H1 (cell line): Measurements from ENCODE around the gene TMPRSS2. TPM values are rescaled to one million over a fixed set of nuclear protein-coding genes. Genes with fewer than 3 reads are reported as not detected.

ENCODE experiments used
- CTCF ChIA-PET: fragments of 300-600 bp; sonication (Branson Sonifier 250); formaldehyde crosslinking; loops from one replicate; lab custom pipeline; 2021; ENCODE audit not compliant: partially characterized antibody; lab: Charles Lee
- POLR2A ChIA-PET: fragments of 300-600 bp; sonication (Branson Sonifier 250); formaldehyde crosslinking; loops from one replicate; lab custom pipeline; 2021; ENCODE audit warnings: inconsistent platforms; ENCODE audit not compliant: partially characterized antibody; lab: Charles Lee
- DNase-seq, 2 experiments: peaks; one replicate each; pipeline versions ENCODE4 v3.0.0 to v3.0.0-alpha.2; 2010 to 2022; ENCODE audit warnings: low spot score in 2 of 2, low read depth in 1 of 2, mixed read lengths in 1 of 2
- FAIRE-seq: peaks from 2 replicates; lab custom pipeline; 2011; peaks lifted over from hg19 to GRCh38; lab: Jason Lieb, UNC
- H2AFZ ChIP-seq: 2 replicates; pipeline ENCODE4 v1.8.1; 2012; ENCODE audit warnings: low read length, inconsistent platforms
- H2AK5ac ChIP-seq: 2 replicates; pipeline ENCODE4 v1.6.1; 2013; ENCODE audit warnings: low read depth, low read length
- H2BK120ac ChIP-seq: replicated peaks from 2 replicates; pipeline ENCODE3; 2013; ENCODE audit warnings: low read depth, low read length, inconsistent platforms
- H2BK12ac ChIP-seq: 2 replicates; pipeline ENCODE4 v1.6.1; 2013; ENCODE audit warnings: low read depth, low read length
- H2BK15ac ChIP-seq: 2 replicates; pipeline ENCODE4 v1.6.1; 2013; ENCODE audit warnings: low read length
- H2BK20ac ChIP-seq: 2 replicates; pipeline ENCODE4 v1.6.1; 2013; ENCODE audit warnings: low read length
- H2BK5ac ChIP-seq: 2 replicates; pipeline ENCODE4 v1.6.1; 2013; ENCODE audit warnings: low read depth, low read length
- H3K14ac ChIP-seq: 2 replicates; pipeline ENCODE4 v1.6.1; 2013; ENCODE audit warnings: inconsistent platforms; ENCODE audit not compliant: insufficient read length
- H3K18ac ChIP-seq: 2 replicates; pipeline ENCODE4 v1.6.1; 2013; ENCODE audit warnings: low read length; ENCODE audit errors: extremely low read depth
- H3K23ac ChIP-seq: 2 replicates; pipeline ENCODE4 v1.6.1; 2013; ENCODE audit warnings: inconsistent platforms; ENCODE audit not compliant: insufficient read length
- H3K23me2 ChIP-seq: 2 replicates; pipeline ENCODE4 v1.6.1; 2013; ENCODE audit warnings: low read depth, low read length
- H3K27ac ChIP-seq: 2 replicates; pipeline ENCODE4 v1.6.1; 2011; ENCODE audit warnings: low read depth, low read length, inconsistent platforms
- H3K27me3 ChIP-seq, 4 experiments: replicated peaks in 1 of 4; 1 replicate in 1 of 4; 2 replicates in 3 of 4; pipeline versions ENCODE4 v1.6.1 to v1.8.1; 2011 to 2013; ENCODE audit warnings: low read length in 3 of 4, mild to moderate bottlenecking in 3 of 4, inconsistent platforms in 2 of 4, mixed read lengths in 2 of 4, moderate library complexity in 1 of 4; ENCODE audit not compliant: control insufficient read depth in 3 of 4, insufficient read depth in 3 of 4; ENCODE audit errors: extremely low read depth in 1 of 4
- H3K36me3 ChIP-seq, 4 experiments: 2 replicates each; pipeline versions ENCODE4 v1.6.1 to v1.8.1; 2011 to 2013; ENCODE audit warnings: mild to moderate bottlenecking in 4 of 4, low read length in 3 of 4, moderate library complexity in 2 of 4, control low read depth in 1 of 4, inconsistent platforms in 1 of 4; ENCODE audit not compliant: insufficient read depth in 4 of 4, control insufficient read depth in 2 of 4
- H3K4ac ChIP-seq: replicated peaks from 2 replicates; pipeline ENCODE3; 2013; ENCODE audit warnings: low read length, low read depth, mixed read lengths, inconsistent platforms; ENCODE audit not compliant: insufficient read length
- H3K4me1 ChIP-seq, 4 experiments: replicated peaks in 1 of 4; 1 replicate in 1 of 4; 2 replicates in 3 of 4; pipeline versions ENCODE4 v1.6.1 to v1.8.1; 2011 to 2013; ENCODE audit warnings: low read length in 3 of 4, inconsistent platforms in 2 of 4, mixed read lengths in 1 of 4; ENCODE audit not compliant: insufficient read depth in 4 of 4, control insufficient read depth in 3 of 4
- H3K4me2 ChIP-seq, 2 experiments: 2 replicates each; pipeline versions ENCODE4 v1.6.1 to v1.8.1; 2011 to 2013; ENCODE audit warnings: low read depth in 2 of 2, low read length in 2 of 2, control low read depth in 1 of 2, inconsistent platforms in 1 of 2, mild to moderate bottlenecking in 1 of 2; ENCODE audit not compliant: insufficient read depth in 1 of 2
- H3K4me3 ChIP-seq, 4 experiments: fragments of 200-600, 300-600 bp in 1 of 4; sonication (generic), shearing (Covaris generic), sonication (Bioruptor Twin) in 1 of 4; 2 replicates each; pipeline versions ENCODE4 v1.5.1 to v1.8.1; 2011 to 2016; ENCODE audit warnings: low read length in 4 of 4, low read depth in 3 of 4, control low read depth in 2 of 4, inconsistent platforms in 2 of 4, mild to moderate bottlenecking in 2 of 4, mixed read lengths in 1 of 4, moderate library complexity in 1 of 4; ENCODE audit not compliant: insufficient read depth in 2 of 4; ENCODE audit errors: extremely low read depth in 1 of 4
- H3K56ac ChIP-seq: replicated peaks from 2 replicates; pipeline ENCODE3; 2013; ENCODE audit warnings: low read depth, mild to moderate bottlenecking, mixed read lengths, low read length, inconsistent platforms; ENCODE audit not compliant: insufficient read length
- H3K79me1 ChIP-seq: 2 replicates; pipeline ENCODE4 v1.6.1; 2013; ENCODE audit warnings: low read depth, low read length, control low read depth
- H3K79me2 ChIP-seq, 2 experiments: 2 replicates each; pipeline versions ENCODE4 v1.6.1 to v1.8.1; 2012 to 2013; ENCODE audit warnings: low read length in 2 of 2, mild to moderate bottlenecking in 2 of 2, inconsistent platforms in 1 of 2; ENCODE audit not compliant: insufficient read depth in 2 of 2, control insufficient read depth in 1 of 2
- H3K9ac ChIP-seq, 4 experiments: replicated peaks in 1 of 4; 1 replicate in 1 of 4; 2 replicates in 3 of 4; pipeline versions ENCODE4 v1.6.1 to v1.8.1; 2011 to 2013; ENCODE audit warnings: low read depth in 3 of 4, low read length in 3 of 4, control low read depth in 2 of 4, mild to moderate bottlenecking in 2 of 4, moderate library complexity in 2 of 4, inconsistent platforms in 1 of 4; ENCODE audit errors: extremely low read depth in 1 of 4
- H3K9me3 ChIP-seq, 2 experiments: 2 replicates each; pipeline versions ENCODE4 v1.6.1 to v1.8.1; 2012 to 2013; ENCODE audit warnings: mild to moderate bottlenecking in 2 of 2, moderate library complexity in 2 of 2, control low read depth in 1 of 2, inconsistent platforms in 1 of 2, low read depth in 1 of 2, low read length in 1 of 2, mixed read lengths in 1 of 2; ENCODE audit not compliant: insufficient read depth in 2 of 2
- H4K20me1 ChIP-seq, 2 experiments: replicated peaks in 1 of 2; 2 replicates each; pipeline versions ENCODE3 to v1.8.1; 2011 to 2013; ENCODE audit warnings: inconsistent platforms in 2 of 2, low read length in 2 of 2, mild to moderate bottlenecking in 1 of 2; ENCODE audit not compliant: insufficient read depth in 2 of 2, control insufficient read depth in 1 of 2
- H4K5ac ChIP-seq: 2 replicates; pipeline ENCODE4 v1.6.1; 2013; ENCODE audit warnings: low read length, low read depth, mixed read lengths, inconsistent platforms; ENCODE audit not compliant: insufficient read length
- H4K8ac ChIP-seq: 2 replicates; pipeline ENCODE4 v1.8.0; 2013; ENCODE audit warnings: mild to moderate bottlenecking, moderate library complexity, low read length, inconsistent platforms; ENCODE audit not compliant: insufficient read depth; ENCODE audit errors: extremely low read depth
- H4K91ac ChIP-seq: replicated peaks from 2 replicates; pipeline ENCODE3; 2013; ENCODE audit warnings: low read length, mixed read lengths, inconsistent platforms; ENCODE audit not compliant: insufficient read length
- GABPA ChIP-seq: IDR thresholded peaks from 2 replicates; pipeline ENCODE4 v1.6.1; 2011; ENCODE audit warnings: mild to moderate bottlenecking, low read length, moderate library complexity, borderline replicate concordance; ENCODE audit not compliant: insufficient read depth
- POLR2A ChIP-seq, 2 experiments: IDR thresholded peaks; 1 replicate in 1 of 2; 2 replicates in 1 of 2; pipeline ENCODE4 v1.6.1; 2011; ENCODE audit warnings: low read depth in 2 of 2, low read length in 2 of 2, mild to moderate bottlenecking in 2 of 2; ENCODE audit errors: control extremely low read depth in 1 of 2
- SRF ChIP-seq: IDR thresholded peaks from 2 replicates; pipeline ENCODE4 v1.6.1; 2011; ENCODE audit warnings: mild to moderate bottlenecking, low read depth, low read length, moderate library complexity
- YY1 ChIP-seq: IDR thresholded peaks from 2 replicates; pipeline ENCODE4 v1.6.1; 2011; ENCODE audit warnings: low read depth, mild to moderate bottlenecking, low read length
- WGBS, 2 experiments: shearing (Covaris generic) in 1 of 2; methylation state at CpG; one replicate each; pipeline versions ENCODE4 v1.1.6 to v1.1.7; 2013 to 2015; ENCODE audit warnings: low lambda C conversion rate in 2 of 2, mixed read lengths in 2 of 2, inconsistent platforms in 1 of 2, low coverage in 1 of 2, missing lambda C conversion rate in 1 of 2; ENCODE audit not compliant: insufficient replicate concordance in 2 of 2, insufficient coverage in 1 of 2, insufficient read length in 1 of 2; ENCODE audit errors: extremely low coverage in 1 of 2, missing lambda C conversion rate in 1 of 2; 5-methylcytosine and 5-hydroxymethylcytosine counted together
- polyA plus RNA-seq, 7 experiments: library from polyadenylated mRNA; depleted of rRNA in 3 of 7; stranded (reverse) in 5 of 7; unstranded in 2 of 7; fragments of >200 nt in 5 of 7; fragments of 200-250 nt in 2 of 7; gene quantifications; 1 replicate in 5 of 7; 2 replicates in 1 of 7; 4 replicates in 1 of 7; pipeline versions ENCODE4 v1.2.1 to v1.2.3, GENCODE V29; 2011 to 2013; ENCODE audit warnings: missing spikeins in 2 of 7, mixed read lengths in 2 of 7
- total RNA-seq: library from RNA; stranded (reverse); fragmentation: NEBNext Ultra II Directional; extraction: Animal tissue kit (Norgen Biotek cat#: 25700); gene quantifications from 2 replicates; pipeline ENCODE4 v1.2.1, GENCODE V29; 2021

Gene TMPRSS2
- total and polyA plus RNA-seq, 2 of the 8 experiments (the other 6 are each of a cell fraction or from before 2014, with no cell fraction given) = 9.2 to 11.0 TPM

- H3K27me3 ChIP-seq = no peaks in the 10 kb centered on the region
- no peak overlapping the region for H2AFZ ChIP-seq
- H2BK12ac ChIP-seq = no peak overlapping the region
- H3K9ac ChIP-seq = no peak overlapping the region
- H3K56ac ChIP-seq = no peak overlapping the region
- no peak overlapping the region for H2BK5ac ChIP-seq
- no peaks in the 10 kb centered on the region for H3K23me2 ChIP-seq
- no peak overlapping the region for H4K8ac ChIP-seq
- no peak overlapping the region for H2AK5ac ChIP-seq
- CTCF ChIA-PET = interaction anchor here (1.2 to 1.4 kb wide), 3 partner anchors 10 to 157 kb away, joined by 3 read pairs; no protein-coding TSS in a partner anchor
- no peak overlapping the region for H2BK15ac ChIP-seq
- no peak overlapping the region for H3K4me3 ChIP-seq
- no peaks in the 10 kb centered on the region for H3K9me3 ChIP-seq
- POLR2A ChIA-PET = no interaction called here
- H3K4ac ChIP-seq = no peak overlapping the region
- no peak for FAIRE-seq
- no peaks in the 10 kb centered on the region for H4K20me1 ChIP-seq
- no peaks in the 10 kb centered on the region for H3K79me2 ChIP-seq
- no peak overlapping the region for H3K4me2 ChIP-seq
- no peaks in the 10 kb centered on the region for H3K79me1 ChIP-seq
- H4K5ac ChIP-seq = no peak overlapping the region
- H3K23ac ChIP-seq = no peak overlapping the region
- no peak overlapping the region for H3K18ac ChIP-seq
- DNase-seq = no peak
- H2BK20ac ChIP-seq = no peak overlapping the region
- no peaks in the 10 kb centered on the region; a peak in 1 of 7 replicates for H3K4me1 ChIP-seq
- TF ChIP-seq GABPA (no peak), YY1 (no peak), SRF (no peak), POLR2A (IDR thresholded peaks at IDR 0.05; ENCODE audit: control extremely low read depth in 1 of 2, low read depth in 2 of 2, low read length in 2 of 2) (no peak)
- no peaks in the 10 kb centered on the region for H3K36me3 ChIP-seq
- no peak overlapping the region for H2BK120ac ChIP-seq
- H3K14ac ChIP-seq = no peak overlapping the region
- no peak overlapping the region for H4K91ac ChIP-seq
- H3K27ac ChIP-seq = no peak overlapping the region
- WGBS, 2 experiments = 99% methylated on average over 14 of the region's 14 CpGs; no CpG with 5 or more reads in 1 of the 2 experiments
Observed at GRCh38 chr21:41441546-41441945, 66.4 kb downstream of the TMPRSS2 start.
